ENCODE results near the gene MCUB.
A peak's percentile ranks its signal among the peaks of the same experiment; 100 is the strongest.
"Not testable (repeated sequence)": the region's sequence is repeated elsewhere in the genome, so short reads cannot be mapped to it uniquely, and the experiment has no call there.

Gene MCUB, protein sequence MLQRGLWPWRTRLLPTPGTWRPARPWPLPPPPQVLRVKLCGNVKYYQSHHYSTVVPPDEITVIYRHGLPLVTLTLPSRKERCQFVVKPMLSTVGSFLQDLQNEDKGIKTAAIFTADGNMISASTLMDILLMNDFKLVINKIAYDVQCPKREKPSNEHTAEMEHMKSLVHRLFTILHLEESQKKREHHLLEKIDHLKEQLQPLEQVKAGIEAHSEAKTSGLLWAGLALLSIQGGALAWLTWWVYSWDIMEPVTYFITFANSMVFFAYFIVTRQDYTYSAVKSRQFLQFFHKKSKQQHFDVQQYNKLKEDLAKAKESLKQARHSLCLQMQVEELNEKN

DNA sequence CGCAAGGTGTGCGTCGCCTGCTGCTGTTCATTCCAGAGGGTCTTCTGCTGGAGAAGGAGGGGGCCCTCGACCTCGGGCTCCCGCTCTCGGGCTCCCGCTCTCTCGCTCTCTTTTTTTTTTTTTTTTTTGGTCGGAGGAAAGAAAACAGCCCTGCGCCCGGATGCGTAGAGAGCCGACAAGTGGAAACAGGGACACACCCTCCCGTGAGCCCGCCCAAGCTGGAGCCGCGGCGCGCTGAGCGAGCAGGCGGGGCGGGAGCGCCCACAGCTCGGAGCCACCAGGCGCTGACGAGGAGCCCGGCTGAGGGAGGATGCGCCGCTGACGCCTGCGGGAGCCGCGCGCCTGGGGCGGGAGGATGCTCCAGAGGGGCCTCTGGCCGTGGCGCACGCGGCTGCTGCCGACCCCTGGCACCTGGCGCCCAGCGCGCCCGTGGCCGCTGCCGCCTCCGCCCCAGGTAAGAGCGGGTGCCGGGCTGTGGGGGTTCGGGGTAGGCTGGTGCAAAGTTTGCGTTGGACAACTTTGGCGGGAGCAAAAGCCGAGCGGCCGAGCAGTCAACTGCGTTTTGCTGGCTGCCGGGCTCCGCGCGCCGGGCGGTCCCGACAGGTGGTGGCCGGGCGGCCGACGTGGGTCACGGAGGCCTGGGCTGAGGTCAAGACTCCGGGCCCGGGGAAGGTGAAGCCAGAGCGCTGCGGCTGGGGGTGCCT, at the start of gene MCUB:
Gene MCUB, plus strand, starts transcription at position 264 of the 704 bp plus-strand sequence. Its CDS starts 92 bp downstream, at position 356.
- peak; percentile 83 to 84 for DNase-seq (ENCODE audit: low read depth in 2 of 2)

DNA sequence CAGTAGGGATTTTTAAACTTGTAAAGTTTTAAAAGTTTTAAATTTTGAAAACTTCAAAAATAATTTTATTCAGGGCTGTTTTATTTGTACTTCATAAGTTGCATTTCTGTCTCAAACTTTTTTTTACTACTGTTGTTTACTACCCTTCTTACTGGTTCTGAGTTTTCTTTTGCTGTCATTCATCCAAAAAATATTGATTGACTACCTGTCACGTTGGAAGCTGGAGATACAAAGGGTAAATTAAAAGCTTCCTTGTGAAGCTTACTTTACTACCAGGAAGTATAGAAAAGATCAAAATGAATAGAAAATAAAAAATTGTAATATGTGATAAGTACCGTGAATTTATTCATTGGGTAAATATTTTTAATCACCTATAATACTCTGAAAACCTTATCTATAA, 49.4 kb upstream of the MCUB start:
- no peak for DNase-seq (ENCODE audit: low read depth in 2 of 2)

DNA sequence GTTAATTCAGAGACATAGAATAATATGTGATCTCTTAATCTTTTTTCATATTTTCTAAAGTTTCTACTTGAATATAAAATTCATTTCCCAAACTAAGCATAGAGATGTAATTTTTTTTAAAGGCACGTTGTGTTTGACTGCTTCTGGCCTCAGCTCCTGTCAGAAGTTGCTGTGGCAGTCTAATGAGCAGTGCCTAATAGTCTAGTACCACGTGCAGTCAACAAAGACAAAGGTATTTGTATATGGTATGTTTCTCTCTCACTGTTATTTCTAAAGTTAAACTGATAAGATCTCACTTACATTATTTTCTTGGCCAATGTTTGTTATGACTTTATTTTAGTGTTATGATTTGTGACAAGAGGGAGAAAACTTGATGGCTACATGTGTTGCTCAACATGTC, 48.6 kb upstream of the MCUB start:
- no peak for DNase-seq (ENCODE audit: low read depth in 2 of 2)

DNA sequence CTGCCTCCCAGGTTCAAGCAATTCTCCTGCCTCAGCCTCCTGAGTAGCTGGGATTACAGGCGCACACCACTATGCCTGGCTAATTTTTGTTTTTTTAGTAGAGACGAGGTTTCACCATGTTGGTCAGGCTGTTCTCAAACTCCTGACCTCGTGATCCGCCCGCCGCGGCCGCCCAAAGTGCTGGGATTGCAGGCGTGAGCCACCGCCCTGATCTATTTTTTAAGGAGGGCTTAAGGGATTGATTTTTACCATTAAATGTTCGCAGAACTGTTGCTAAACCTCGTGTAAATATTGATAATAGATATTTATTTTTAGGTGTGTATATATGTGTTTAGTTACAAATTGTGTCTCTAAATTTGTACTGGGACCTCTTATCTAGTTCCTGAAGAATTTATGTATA, 46.7 kb upstream of the MCUB start:
- not testable (repeated sequence) for DNase-seq (ENCODE audit: low read depth in 2 of 2)

DNA sequence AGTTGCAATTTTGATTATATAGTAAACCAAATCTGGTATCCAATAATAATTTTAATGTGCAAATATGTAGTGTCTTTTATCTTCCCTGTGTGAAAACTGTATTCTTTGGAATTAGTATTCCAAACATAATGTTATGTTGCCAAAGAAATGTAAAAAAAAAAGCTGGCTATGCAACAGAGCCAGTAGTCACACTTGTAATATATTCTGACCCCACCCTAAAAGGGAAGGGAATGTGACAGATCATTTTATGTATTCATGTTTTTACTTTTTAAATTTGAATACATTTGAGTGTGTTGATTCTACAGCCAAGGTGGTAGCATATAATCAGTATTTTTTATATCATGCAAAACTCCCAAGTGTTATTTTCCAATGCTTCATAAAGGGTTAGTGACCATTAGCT, 27.9 kb upstream of the MCUB start:
- no peak for DNase-seq (ENCODE audit: low read depth in 2 of 2)

DNA sequence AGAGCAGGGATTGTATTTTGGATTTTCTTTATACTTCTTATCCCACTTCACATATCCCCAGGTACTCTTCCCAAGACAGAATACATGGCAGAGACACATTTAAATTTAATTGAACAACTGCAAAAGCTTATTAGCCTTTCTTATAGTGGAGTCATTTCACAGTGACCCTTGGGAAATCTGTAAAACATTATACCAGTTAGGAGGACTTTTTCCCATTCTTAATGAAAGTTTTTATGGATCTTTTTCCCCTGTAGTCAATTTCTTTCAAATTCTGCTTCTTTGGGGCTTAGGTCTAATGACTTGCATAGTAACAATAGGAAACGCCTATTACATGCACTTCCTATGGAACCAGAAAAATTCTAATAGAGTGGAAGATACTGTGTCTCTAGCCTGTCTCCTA, 14.6 kb upstream of the MCUB start:
- DNase-seq (ENCODE audit: low read depth in 2 of 2): no peak

DNA sequence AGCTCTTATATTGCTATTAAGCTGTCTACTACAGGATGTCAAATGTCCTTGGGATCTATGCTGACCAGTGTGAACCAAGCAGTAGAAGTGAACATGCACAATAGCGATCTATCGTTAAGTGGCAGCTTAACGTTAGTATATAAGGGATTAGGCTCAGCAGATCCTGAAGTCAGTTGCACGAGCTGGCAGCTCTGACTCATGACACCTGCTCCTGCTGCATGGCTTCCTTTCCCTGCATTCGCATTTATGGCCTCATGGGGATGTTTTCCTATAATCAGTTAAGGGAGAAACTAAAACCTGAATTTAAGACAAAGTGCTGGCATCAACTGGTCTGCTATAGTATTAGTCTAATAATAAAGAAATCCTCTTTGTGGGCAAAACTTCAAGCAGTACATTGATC, 12.7 kb upstream of the MCUB start:
- no peak for DNase-seq (ENCODE audit: low read depth in 2 of 2)

DNA sequence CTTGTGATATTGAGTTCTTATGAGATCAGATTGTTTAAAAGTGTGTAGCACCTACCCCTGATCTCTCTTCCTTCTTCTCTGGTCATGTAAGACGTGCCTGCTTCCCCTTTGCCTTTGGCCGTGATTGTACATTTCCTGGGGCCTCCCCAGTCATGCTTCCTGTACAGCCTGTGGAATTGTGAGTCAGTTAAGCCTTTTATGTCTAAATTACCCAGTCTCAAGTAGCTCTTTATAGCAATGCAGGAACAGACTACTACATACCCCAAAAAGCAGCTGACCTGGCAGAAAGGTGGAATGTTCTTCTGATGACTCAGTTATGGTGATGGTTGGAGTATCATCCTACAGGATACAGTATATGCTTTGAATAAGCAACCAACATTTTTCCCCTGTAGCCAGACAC, 11.4 kb upstream of the MCUB start:
- no peak for DNase-seq (ENCODE audit: low read depth in 2 of 2)

DNA sequence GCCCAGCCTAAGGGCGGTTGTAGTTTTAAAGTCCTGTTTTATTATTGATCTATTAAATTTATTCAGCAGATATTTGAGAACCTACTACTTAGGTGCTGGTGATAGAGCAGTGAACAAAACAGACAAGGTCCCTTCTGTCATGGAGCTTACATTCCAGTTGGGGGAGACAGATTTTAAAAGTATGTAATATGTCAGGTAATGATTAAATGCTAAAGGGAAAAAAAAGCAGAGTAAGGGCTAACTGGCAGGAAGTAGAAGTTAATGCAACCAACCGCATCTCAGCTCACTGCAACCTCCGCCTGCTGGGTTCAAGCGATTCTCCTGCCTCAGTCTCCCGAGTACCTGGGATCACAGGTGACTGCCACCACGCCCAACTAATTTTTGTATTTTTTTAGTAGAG, 7.8 kb upstream of the MCUB start:
- DNase-seq (ENCODE audit: low read depth in 2 of 2): no peak

DNA sequence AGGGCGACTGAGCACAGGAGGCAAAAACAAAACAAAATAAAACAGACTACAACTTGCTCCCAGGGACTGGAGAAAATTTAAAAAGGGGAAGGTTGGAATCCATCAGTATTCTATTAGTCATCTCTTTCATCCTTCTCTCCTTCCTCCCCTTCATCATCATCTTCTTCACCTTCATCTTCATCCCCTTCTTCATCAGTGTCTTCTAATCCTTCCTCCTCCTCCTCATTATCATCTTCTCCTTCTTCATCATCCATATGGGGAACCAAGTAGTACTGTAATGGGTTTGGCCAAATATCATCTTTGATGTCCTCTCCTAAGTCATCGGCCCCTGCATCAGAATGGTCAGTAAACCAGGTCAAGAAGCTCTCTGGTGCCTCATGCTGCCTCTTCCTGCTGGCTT, 6.9 kb upstream of the MCUB start:
- DNase-seq (ENCODE audit: low read depth in 2 of 2): no peak

DNA sequence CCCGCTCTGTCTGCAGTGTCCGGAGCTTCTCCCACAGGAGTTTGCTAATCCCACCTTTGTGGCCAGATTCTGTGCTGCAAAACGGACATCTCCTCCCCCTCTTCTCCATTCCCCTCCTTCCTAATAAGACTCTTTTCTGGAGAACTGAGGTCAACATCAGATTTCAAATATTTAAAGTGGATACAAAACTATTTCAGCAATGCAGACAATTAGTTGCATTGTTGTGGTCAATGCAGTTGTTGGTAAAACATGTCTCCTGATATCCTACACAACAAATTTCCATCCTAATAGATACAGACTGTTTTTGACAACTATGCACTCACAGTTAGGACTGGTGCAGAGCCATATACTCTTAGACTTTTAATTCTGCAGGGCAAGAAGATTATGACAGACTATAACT, 5.1 kb upstream of the MCUB start:
- DNase-seq (ENCODE audit: low read depth in 2 of 2): no peak

DNA sequence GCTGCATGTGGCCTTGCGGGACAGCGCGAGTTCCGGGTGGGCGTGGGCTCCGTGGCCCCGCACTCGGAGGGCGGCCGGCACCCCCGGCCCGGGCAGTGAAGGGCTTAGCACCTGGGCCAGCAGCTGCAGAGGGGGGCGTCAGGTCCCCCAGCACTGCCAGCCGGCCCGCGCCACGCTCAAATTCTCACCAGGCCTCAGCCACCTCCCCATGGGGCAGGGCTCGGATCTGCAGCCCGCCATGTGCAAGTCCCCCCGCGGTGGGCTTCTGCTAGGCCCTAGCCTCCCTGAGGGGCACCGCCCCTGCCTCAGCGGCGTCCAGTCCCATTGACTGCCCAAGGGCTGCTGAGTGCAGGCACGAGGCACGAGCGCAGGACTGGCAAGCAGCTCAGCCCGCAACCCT, 2.6 kb upstream of the MCUB start:
- no peak for DNase-seq (ENCODE audit: low read depth in 2 of 2)

DNA sequence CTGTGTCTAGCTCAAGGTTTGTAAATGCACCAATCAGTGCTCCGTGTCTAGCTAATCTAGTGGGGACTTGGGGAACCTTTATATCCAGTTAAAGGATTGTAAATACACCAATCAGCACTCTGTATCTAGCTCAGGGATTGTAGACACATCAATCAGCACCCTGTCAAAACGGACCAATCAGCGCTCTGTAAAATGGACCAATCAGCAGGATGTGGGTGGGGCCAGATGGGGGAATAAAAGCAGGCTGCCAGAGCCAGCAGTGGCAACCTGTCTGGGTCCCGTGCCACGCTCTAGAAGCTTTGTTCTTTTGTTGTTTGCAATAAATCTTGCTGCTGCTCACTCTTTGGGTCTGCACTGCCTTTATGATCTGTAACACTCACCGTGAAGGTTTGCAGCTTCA, 2.0 kb upstream of the MCUB start:
- DNase-seq (ENCODE audit: low read depth in 2 of 2): not testable (repeated sequence)

DNA sequence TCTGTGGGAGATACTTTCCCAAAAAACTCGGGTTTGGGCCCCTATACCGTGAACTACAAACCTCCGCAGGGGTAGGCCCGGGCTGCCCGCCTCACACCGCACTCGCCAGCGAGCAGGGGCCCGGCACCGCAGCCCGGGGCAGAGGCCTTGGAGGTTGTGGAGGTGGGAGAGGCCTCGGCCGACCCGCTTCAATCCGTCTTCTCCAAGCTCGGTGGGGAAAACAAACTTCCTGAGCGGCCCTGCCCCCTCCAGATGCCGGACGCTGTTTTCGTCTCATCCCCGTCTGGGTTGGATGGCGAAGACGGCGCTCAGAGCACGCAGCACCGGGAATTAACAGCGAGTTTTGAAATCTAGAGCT, 442 bp upstream of the MCUB start:
- peak; percentile 22 to 26 for DNase-seq (ENCODE audit: low read depth in 2 of 2)

DNA sequence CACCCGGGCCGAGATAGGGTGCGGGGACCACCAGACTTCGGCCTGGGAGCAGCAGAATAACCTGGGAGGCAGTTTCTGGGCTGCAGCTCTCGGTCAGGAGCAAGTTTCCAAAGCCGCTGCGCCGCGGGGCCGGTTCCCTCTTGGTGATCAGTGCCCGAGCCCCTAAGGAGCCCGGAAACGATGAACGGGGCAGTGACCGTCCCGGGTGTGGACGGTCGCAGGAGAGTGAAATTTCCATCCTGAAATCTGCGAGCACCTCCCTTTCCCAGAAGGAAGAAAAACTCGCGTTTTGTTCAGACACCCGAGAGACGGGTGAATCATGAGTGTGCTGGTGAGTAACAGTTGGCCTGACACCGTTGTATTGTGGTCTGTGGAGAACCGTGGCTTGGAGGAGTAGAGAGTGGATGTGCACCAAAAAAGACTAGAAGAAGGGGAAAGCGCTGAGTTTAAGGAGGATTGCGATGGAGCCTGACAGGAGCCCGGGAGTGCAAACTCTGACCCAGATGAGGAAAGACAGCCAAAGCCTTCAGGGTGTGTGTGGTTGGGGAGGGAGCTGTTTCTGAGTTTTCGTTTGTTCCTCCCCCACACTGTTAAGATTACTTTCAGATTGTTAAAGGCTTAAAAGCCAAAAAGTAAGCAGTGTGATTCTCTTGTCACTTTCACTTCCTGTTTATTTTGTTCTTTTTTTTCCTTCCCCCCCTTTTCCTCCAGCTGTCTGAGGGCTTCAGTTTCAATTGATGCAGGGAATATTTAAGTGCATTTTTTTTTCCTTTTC, 828 bp downstream of the MCUB start:
- DNase-seq (ENCODE audit: low read depth in 2 of 2): peak; percentile 40 to 46

DNA sequence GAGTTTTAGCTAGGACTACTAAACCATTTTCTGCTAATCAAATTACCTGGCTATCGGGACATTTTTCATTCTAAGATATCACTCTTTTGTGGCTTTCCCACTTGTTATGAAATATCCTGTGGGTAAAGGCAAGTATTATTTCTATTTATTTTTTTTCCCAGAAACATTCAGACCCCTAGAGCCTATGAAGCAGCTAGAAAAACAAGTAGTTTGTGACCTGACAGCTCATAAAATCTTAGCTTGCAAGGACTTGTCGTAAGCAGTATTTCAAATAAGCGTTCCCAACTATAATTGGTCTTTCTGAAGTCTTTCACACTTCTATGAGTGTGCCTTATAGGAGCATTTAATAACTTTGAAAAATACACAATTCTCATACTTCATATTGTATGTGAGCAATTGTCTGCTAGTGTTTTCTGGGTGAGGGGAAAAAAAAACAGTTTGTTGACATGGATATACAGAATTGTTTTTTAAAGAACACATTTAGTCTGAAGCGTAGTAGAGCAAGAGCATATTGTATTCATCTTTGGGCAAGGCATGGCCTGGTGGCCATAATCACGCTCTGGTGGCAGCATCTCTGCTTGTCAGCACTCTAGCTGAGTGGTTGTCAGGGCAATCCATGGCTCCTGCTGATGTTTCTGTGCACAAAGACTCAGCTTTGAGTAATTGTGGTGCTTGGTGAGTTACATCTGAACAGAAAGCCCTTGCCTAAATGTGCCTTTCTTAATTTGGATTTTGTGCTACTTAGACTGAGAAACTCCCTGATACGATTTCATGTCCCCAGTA, 2.6 kb downstream of the MCUB start:
- no peak for DNase-seq (ENCODE audit: low read depth in 2 of 2)

DNA sequence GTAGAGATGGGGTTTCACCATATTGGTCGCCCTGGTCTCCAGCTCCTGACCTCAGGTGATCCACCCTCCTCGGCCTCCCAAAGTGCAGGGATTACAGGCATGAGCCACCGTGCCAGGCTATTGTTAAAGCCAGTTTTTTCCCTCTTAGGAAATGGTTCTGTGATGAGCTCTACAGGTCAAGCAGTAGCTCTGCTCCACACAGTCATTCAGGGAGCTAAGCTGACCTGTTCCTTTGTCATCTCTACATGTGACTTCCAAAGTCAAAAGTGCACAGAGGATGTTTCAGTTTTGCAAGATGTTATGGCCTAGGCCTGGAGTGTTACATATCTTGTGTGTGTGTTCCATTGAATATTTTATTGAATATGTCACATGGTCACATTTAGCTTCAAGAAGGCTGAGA, 11.4 kb downstream of the MCUB start:
- no peak for DNase-seq (ENCODE audit: low read depth in 2 of 2)

DNA sequence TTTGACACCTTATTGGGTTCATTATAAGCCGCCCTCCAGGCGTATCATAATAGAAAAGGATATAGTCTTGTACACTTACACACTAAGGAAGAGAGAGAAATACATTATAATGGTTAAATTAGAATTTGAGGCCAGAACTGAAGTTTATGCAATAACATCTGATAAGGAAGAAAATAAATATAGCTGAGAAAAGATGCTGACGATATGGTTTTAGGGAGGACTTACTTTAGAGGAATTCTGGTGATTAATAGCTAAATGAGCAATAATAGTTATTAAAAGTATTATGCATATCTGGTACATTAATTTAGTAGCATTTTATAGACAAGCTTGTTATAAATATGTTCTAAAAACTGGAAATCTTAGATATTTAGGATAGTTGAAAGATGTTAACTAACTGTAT, 12.1 kb downstream of the MCUB start:
- DNase-seq (ENCODE audit: low read depth in 2 of 2): no peak

DNA sequence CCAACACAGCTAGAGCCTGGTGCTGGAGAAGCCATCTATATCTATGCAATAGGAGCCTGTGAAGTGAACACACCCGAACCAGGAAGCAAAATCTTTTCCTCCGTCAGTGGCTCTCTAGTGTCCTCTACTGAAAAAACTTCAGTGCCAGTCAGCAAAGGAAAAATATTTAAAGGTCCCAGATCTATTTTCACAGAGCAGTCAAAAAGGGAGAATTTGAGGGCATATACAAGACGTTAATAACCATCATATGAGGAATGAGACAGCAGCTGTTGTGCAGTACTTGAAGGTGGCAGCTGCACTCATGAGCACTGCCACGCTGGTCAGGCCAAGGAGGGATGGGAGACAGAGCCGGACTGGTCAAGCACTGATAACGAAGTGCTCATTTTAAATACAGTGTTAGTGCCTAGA, 14.4 kb downstream of the MCUB start:
- DNase-seq (ENCODE audit: low read depth in 2 of 2): no peak

DNA sequence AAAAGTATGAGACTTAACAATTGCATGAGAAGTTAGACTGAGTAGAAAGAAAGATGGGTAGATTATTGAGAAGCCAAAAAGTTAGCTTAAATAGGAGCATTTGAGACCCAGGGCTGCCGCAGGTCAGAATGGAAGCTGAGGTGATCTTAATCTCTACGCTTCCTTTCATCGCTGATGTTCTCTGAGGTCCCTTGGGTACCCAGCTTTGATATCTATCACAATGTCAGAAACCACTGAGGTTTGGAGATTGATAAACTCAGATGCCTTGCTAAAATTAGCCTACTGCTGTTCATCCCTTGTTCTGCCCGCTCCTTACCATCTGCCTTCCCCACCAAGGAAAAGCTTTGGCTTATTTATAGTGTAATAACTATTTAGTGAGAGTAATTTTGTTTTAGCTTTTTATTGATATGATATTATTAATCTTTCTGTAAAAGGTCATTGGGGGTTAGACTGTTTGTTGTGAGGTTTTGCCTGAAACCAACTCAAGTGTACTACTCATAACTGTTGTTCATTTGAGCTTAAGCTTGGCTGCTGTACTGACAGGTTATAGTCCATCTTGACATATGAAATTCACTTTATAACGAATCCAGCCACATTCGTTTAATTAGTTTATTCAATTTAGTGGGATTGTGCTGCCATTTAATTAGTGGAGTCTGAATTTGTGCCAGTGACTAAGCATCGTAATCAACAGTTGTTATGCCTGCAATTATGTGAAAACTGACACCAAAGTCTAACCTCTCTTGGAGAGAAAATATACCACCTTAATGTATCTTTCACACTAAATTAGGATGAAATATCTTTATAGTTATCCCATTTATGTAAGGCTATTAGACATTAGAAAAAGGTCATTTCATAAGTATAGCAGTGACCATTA, 15.1 kb downstream of the MCUB start:
- DNase-seq (ENCODE audit: low read depth in 2 of 2): no peak

DNA sequence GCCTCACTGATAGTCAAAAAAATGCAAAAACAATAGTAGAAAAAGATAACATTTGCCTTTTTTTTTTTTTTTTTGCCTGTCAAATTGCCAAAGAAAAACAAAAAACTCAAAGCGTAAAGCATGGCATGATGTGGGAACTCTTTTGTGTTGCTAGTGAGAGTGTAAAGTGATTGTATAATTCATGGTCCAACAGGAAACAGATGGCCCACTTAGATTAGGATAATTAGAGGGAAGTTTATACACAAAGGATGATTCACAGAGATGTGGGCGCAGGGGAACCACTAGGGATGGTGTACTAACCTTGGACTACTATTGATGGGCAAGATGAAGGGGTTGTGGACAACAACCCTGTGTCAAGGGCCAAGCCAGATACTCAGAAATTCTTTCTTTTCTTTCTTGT, 16.4 kb downstream of the MCUB start:
- no peak for DNase-seq (ENCODE audit: low read depth in 2 of 2)

All from stimulated activated CD4-positive, alpha-beta T cell treated with anti-CD3 and anti-CD28 coated beads, Interleukin-12 subunit alpha, Interleukin-12 subunit beta, amount 100 ng/mL, for 24 hours (primary cell).